Pericardium fibroblast (primary cell): ENCODE data around the gene DUS3L. TPM values are rescaled to one million over a fixed set of nuclear protein-coding genes. Genes with fewer than 3 reads are reported as not detected.

ENCODE experiments used
- total RNA-seq: library from RNA; depleted of rRNA; stranded (reverse); fragments of >200 nt; gene quantifications from 2 replicates; pipeline ENCODE4 v1.2.3, GENCODE V29; 2015

Gene DUS3L, protein sequence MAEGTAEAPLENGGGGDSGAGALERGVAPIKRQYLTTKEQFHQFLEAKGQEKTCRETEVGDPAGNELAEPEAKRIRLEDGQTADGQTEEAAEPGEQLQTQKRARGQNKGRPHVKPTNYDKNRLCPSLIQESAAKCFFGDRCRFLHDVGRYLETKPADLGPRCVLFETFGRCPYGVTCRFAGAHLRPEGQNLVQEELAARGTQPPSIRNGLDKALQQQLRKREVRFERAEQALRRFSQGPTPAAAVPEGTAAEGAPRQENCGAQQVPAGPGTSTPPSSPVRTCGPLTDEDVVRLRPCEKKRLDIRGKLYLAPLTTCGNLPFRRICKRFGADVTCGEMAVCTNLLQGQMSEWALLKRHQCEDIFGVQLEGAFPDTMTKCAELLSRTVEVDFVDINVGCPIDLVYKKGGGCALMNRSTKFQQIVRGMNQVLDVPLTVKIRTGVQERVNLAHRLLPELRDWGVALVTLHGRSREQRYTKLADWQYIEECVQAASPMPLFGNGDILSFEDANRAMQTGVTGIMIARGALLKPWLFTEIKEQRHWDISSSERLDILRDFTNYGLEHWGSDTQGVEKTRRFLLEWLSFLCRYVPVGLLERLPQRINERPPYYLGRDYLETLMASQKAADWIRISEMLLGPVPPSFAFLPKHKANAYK
- 15.7 and 17.4 TPM in 2 replicates for total RNA-seq

DNA sequence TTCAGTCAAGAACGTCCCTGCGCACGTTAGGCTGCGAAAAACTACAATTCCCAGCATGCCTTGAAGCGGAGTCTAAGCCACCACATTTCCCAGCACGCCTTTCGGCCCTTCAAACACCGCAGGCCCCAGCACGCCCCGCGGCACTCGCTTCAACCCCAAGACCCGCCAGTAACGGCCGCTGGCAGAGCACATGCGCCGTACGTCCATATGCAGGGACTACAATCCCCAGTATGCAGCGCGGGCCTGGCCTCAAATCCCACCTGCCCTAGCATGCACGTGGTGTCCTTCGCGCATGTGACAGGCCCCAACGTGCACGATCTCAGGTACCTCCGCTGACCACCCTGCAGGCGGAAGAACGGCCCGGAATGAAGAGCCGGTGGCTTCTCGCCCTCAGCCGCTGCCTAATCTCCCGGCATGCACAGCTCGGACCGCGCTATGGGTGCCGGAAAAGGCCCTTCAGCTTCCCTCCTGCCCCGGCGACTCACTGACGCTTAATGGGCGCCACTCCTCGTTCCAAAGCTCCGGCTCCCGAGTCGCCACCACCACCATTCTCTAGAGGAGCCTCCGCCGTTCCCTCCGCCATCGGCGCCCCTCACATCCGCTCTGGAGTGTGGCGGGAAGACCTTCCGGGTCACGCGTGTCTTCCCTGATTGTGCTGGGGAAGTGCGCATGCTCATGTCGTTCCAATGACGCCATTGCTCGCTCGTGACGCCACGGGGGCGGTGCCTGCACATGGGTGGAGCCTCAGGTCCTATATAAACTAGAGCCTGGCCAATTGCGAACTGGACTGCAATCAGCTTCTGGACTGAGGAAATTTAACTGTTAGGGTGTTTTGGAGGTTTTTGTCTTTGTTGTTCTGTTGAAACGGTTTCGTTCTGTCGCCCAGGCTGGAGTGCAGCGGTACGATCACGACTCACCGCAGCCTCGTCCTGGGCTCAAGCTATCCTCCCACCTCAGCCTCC is at the start of gene DUS3L:
Gene DUS3L, minus strand, starts transcription at position 605 of the 962 bp plus-strand sequence. Its CDS starts 22 bp downstream, at position 583.

GRCh38 chr19:5839065-5840017 is 48.4 kb upstream of the DUS3L start, which contains the start of gene FUT6:
TSS of gene FUT6 (minus strand) at chr19:5839702. CDS start at chr19:5832567, 7,135 bp downstream.

DNA sequence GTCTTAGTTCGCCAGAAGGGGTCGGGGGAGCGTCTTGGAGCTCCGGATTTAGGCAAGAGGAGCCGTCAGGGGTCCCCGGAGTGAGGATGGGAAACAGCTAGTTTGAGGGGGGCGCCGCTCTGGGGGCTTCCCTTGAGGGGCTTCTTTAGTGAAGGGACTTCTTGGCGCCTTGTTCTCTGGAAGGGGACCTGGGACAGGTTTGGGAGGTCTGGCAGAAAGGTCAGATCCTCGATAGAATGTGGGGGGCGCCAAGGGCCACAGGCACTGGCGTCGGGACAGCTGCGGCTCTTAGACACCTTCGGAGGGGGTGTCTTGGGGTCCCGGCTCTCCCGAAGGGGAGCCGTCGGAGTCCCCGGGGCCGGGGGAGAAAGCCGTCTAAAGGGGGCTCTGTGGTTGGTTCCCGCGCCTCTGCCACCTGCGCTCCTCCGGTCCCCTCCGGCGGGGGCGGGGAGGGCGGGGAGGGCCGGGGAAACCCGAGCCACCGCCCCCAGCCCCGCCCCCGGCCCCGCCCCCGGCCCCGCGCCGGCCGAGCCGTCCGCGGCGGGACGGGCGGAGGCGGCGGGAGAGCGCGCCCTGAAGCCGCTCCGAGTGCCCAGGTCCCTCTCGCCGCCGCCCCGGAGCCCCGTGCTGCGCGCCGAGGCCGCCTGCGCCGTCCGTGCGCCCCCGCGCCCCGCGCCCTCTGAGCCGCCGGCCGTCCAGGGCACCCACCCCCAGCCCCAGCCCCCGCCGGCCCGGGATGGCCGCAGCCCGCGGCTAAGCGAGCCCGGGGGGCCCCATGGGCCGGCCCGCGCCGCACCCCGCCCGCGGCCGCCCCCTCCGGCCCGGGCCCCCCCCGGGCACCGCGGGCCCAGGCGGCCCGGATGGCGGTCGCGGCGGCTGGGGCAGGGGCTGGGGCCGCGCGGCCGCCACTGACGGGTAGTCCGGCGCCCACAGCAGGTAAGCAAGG is 13.8 kb upstream of the DUS3L start, which contains the start of gene NRTN:
Gene NRTN, plus strand, starts transcription at position 552 of the 946 bp plus-strand sequence. CDS start 19,099 bp downstream, outside the sequence.

GRCh38 chr19:5784581-5785147 is 6.3 kb downstream of the DUS3L start, which contains the start of gene PRR22:
TSS of gene PRR22 (minus strand) at chr19:5784746. CDS start at chr19:5784660, 86 bp downstream.

Other genes with a start within 250 kb of the DUS3L start
- not detected in 2 replicates for gene TINCR, start 223.2 kb downstream of the DUS3L start, total RNA-seq
- 14.1 and 17.5 TPM in 2 replicates for gene SAFB2, start 168.4 kb downstream of the DUS3L start, total RNA-seq
- 32.6 and 47.2 TPM in 2 replicates for gene SAFB, start 168.1 kb downstream of the DUS3L start, total RNA-seq
- gene MICOS13, start 110.6 kb downstream of the DUS3L start, total RNA-seq: 45.6 and 74.7 TPM in 2 replicates
- gene HSD11B1L, start 110.1 kb downstream of the DUS3L start, total RNA-seq: 19.3 and 34.9 TPM in 2 replicates
- gene RPL36, start 100.9 kb downstream of the DUS3L start, total RNA-seq: 1,315 and 2,006 TPM in 2 replicates
- 85.5 and 107 TPM in 2 replicates for gene LONP1, start 71.0 kb downstream of the DUS3L start, total RNA-seq
- not detected in 2 replicates for gene CATSPERD, start 70.5 kb downstream of the DUS3L start, total RNA-seq
- gene PRR22, start 6.4 kb downstream of the DUS3L start, total RNA-seq: 0.60 and 2.2 TPM in 2 replicates
- gene NRTN, start 13.9 kb upstream of the DUS3L start, total RNA-seq: 0.12 TPM in 1 of 2 replicates, not detected in the other
- not detected in 2 replicates for gene FUT6, start 48.5 kb upstream of the DUS3L start, total RNA-seq
- not detected in 2 replicates for gene FUT3, start 60.3 kb upstream of the DUS3L start, total RNA-seq
- not detected in 2 replicates for gene FUT5, start 79.4 kb upstream of the DUS3L start, total RNA-seq
- gene NDUFA11, start 112.6 kb upstream of the DUS3L start, total RNA-seq: 341 and 345 TPM in 2 replicates
- 3.5 and 4.9 TPM in 2 replicates for gene VMAC, start 113.7 kb upstream of the DUS3L start, total RNA-seq
- 2.0 and 4.9 TPM in 2 replicates for gene CAPS, start 123.1 kb upstream of the DUS3L start, total RNA-seq
- 42.9 and 55.2 TPM in 2 replicates for gene RANBP3, start 187.0 kb upstream of the DUS3L start, total RNA-seq